HepG2 (cell line): ENCODE data around the gene TAS2R30. TPM values are rescaled to one million over a fixed set of nuclear protein-coding genes. Genes with fewer than 3 reads are reported as not detected.

Experiments used
- ATAC-seq: fragments of 200-7000 bp; cut with Tn5 transposase; 3 replicates; pipeline ENCODE4 v1.9.1; 2020; ENCODE audit warnings: mild to moderate bottlenecking, moderate library complexity
- BruUV-seq: library from RNA; stranded (reverse); fragments of 400-500 nt; replicated peaks from 2 replicates; lab custom pipeline; 2021; lab: Mats Ljungman, UMichigan
- CTCF ChIA-PET: fragments of 300-600 bp; formaldehyde crosslinking; extraction: SDS; loops from one replicate; lab custom pipeline; 2021; ENCODE audit warnings: low total read pairs, inconsistent platforms, low intra/inter-chr PET ratio; lab: Yijun Ruan, JAX
- POLR2A ChIA-PET: fragments of 350-600 bp; sonication (Branson Sonifier 250); formaldehyde crosslinking; loops from one replicate; lab custom pipeline; 2020; ENCODE audit warnings: antibody characterized with exemption, inconsistent platforms; lab: Yijun Ruan, JAX
- DNase-seq: peaks from one replicate; pipeline ENCODE4 v3.0.0-alpha.2; 2015; ENCODE audit warnings: low spot score
- FAIRE-seq: peaks from 3 replicates; lab custom pipeline; 2011; peaks lifted over from hg19 to GRCh38; lab: Jason Lieb, UNC
- H2AFZ ChIP-seq: one replicate; pipeline ENCODE4 v1.6.1; 2011; ENCODE audit warnings: low read length, inconsistent platforms
- H3K27ac ChIP-seq: fragments of 300-600 bp; 3 replicates; pipeline ENCODE4 v1.8.0; 2011; ENCODE audit warnings: mixed run types, mild to moderate bottlenecking, mixed read lengths, low read length, inconsistent platforms; ENCODE audit not compliant: insufficient read depth; ENCODE audit errors: extremely low read length
- H3K27me3 ChIP-seq, 2 experiments: fragments of 200-600 bp in 1 of 2; 2 replicates in 1 of 2; 3 replicates in 1 of 2; pipeline versions ENCODE4 v1.6.0 to v1.8.0; 2011; ENCODE audit warnings: low read length in 2 of 2, mild to moderate bottlenecking in 2 of 2, moderate library complexity in 2 of 2, inconsistent platforms in 1 of 2; ENCODE audit not compliant: insufficient read depth in 2 of 2, control insufficient read depth in 1 of 2
- H3K36me3 ChIP-seq, 2 experiments: fragments of 200-600 bp in 1 of 2; replicated peaks in 1 of 2; 2 replicates in 1 of 2; 3 replicates in 1 of 2; pipeline versions ENCODE4 v1.5.1 to v1.8.0; 2011; ENCODE audit warnings: low read length in 2 of 2, inconsistent platforms in 1 of 2; ENCODE audit not compliant: insufficient read depth in 2 of 2, control insufficient read depth in 1 of 2
- H3K4me1 ChIP-seq: 2 replicates; pipeline ENCODE4 v1.5.1; 2012; ENCODE audit warnings: low read length, inconsistent platforms; ENCODE audit not compliant: insufficient read depth
- H3K4me2 ChIP-seq: 2 replicates; pipeline ENCODE4 v1.6.0; 2011; ENCODE audit warnings: low read depth, low read length, inconsistent platforms
- H3K4me3 ChIP-seq, 3 experiments: fragments of 200-600 bp in 1 of 3; sonication (generic), shearing (Covaris generic) in 1 of 3; replicated peaks in 1 of 3; 2 replicates each; pipeline ENCODE4 v1.5.1; 2011 to 2016; ENCODE audit warnings: low read length in 3 of 3, inconsistent platforms in 2 of 3, low read depth in 2 of 3, mild to moderate bottlenecking in 2 of 3, control low read depth in 1 of 3, mixed read lengths in 1 of 3; ENCODE audit not compliant: insufficient read depth in 1 of 3
- H3K79me2 ChIP-seq: one replicate; pipeline ENCODE4 v1.6.1; 2011; ENCODE audit warnings: low read length, inconsistent platforms; ENCODE audit not compliant: insufficient read depth
- H3K9ac ChIP-seq: 2 replicates; pipeline ENCODE4 v1.6.0; 2011; ENCODE audit warnings: mild to moderate bottlenecking, low read depth, low read length, inconsistent platforms; ENCODE audit not compliant: insufficient read depth
- H3K9me3 ChIP-seq: 2 replicates; pipeline ENCODE4 v1.5.1; 2012; ENCODE audit warnings: mild to moderate bottlenecking, low read length
- H4K20me1 ChIP-seq: 2 replicates; pipeline ENCODE4 v1.6.0; 2011; ENCODE audit warnings: inconsistent platforms, mild to moderate bottlenecking, low read length, moderate library complexity; ENCODE audit not compliant: insufficient read depth
- CERS6 ChIP-seq: sonication (generic); formaldehyde crosslinking; IDR thresholded peaks from 2 replicates; pipeline ENCODE4 v1.5.0; 2020; ENCODE audit warnings: missing genetic modification reagents
- HBP1 ChIP-seq: IDR thresholded peaks from 2 replicates; pipeline ENCODE4 v1.6.1; 2016; ENCODE audit warnings: low read depth, control low read depth
- KDM5A ChIP-seq: fragments of 200-600 bp; sonication (generic); IDR thresholded peaks from 2 replicates; pipeline ENCODE4 v1.7.0; 2018; ENCODE audit warnings: antibody characterized with exemption, mild to moderate bottlenecking, low read length, borderline replicate concordance
- MAFG ChIP-seq: sonication (generic); formaldehyde crosslinking; IDR thresholded peaks from 2 replicates; pipeline ENCODE4 v1.5.1; 2020; ENCODE audit warnings: mild to moderate bottlenecking, missing genetic modification reagents
- MED13 ChIP-seq: sonication (generic); formaldehyde crosslinking; IDR thresholded peaks from 2 replicates; pipeline ENCODE4 v1.5.0; 2020; ENCODE audit warnings: missing genetic modification reagents
- MTA1 ChIP-seq: sonication (generic); formaldehyde crosslinking; IDR thresholded peaks from 2 replicates; pipeline ENCODE4 v1.4.0; 2020; ENCODE audit warnings: missing genetic modification reagents, mild to moderate bottlenecking, borderline replicate concordance
- NCOR1 ChIP-seq: fragments of 200-600 bp; sonication (generic); IDR thresholded peaks from 2 replicates; pipeline ENCODE4 v1.7.0; 2017; ENCODE audit warnings: antibody characterized with exemption, low read length, borderline replicate concordance
- NFATC3 ChIP-seq: sonication (generic); formaldehyde crosslinking; IDR thresholded peaks from 2 replicates; pipeline ENCODE4 v1.5.1; 2020; ENCODE audit warnings: mild to moderate bottlenecking, missing genetic modification reagents
- POLR2AphosphoS2 ChIP-seq: IDR thresholded peaks from 2 replicates; pipeline ENCODE4 v1.6.1; 2011; ENCODE audit warnings: low read depth, low read length, improper control_type of control experiment
- RBM39 ChIP-seq: fragments of 200-400 bp; formaldehyde crosslinking; IDR thresholded peaks from one replicate; pipeline ENCODE4 v1.6.1; 2018; ENCODE audit warnings: antibody characterized with exemption, mild to moderate bottlenecking, low read depth, low read length; ENCODE audit not compliant: poor library complexity, severe bottlenecking
- ZNF282 ChIP-seq: fragments of 450-650 bp; IDR thresholded peaks from 2 replicates; pipeline ENCODE4 v1.6.1; 2018; ENCODE audit not compliant: partially characterized antibody
- ZNF407 ChIP-seq: sonication (generic); formaldehyde crosslinking; IDR thresholded peaks from one replicate; pipeline ENCODE4 v1.5.1; 2020; ENCODE audit warnings: mild to moderate bottlenecking, missing genetic modification reagents; ENCODE audit errors: not compliant biosample characterization
- ZNF713 ChIP-seq: sonication (generic); formaldehyde crosslinking; IDR thresholded peaks from 2 replicates; pipeline ENCODE4 v1.4.0; 2020; ENCODE audit warnings: mild to moderate bottlenecking, missing genetic modification reagents
- WGBS: methylation state at CpG from one replicate; pipeline ENCODE4 v1.1.6; 2017; ENCODE audit warnings: low lambda C conversion rate; 5-methylcytosine and 5-hydroxymethylcytosine counted together
- in situ Hi-C: cut with HindIII; loops from 2 replicates; pipeline ENCODE4 v1.10.0; 2017; ENCODE audit warnings: low pct_unique_long_range_greater_than_20kb; ENCODE audit not compliant: extremely low pct_ligation_motif_present
- intact Hi-C: fragments of 100-400 bp; cut with micrococcal nuclease; formaldehyde crosslinking; loops from one replicate; pipeline ENCODE4 v1.10.0; 2022; ENCODE audit not compliant: unreplicated experiment
- polyA plus RNA-seq, 8 experiments: library from polyadenylated mRNA; depleted of rRNA in 3 of 8; stranded (reverse) in 7 of 8; unstranded in 1 of 8; fragments of >200 nt; fragmentation: Illumina TruSeq in 4 of 8; extraction: Trizol in 4 of 8; gene quantifications; 2 replicates each; pipeline versions ENCODE4 v1.2.1 to v1.2.3, GENCODE V29; 2011 to 2016; ENCODE audit warnings: low read depth in 4 of 8, missing spikeins in 1 of 8, mixed read lengths in 1 of 8; ENCODE audit not compliant: insufficient read depth in 1 of 8
- total RNA-seq, 5 experiments: library from RNA; depleted of rRNA; stranded (reverse); fragments of >200 nt; fragmentation: Illumina TruSeq; extraction: Trizol; gene quantifications; 2 replicates each; pipeline ENCODE4 v1.2.3, GENCODE V29; 2016; ENCODE audit warnings: low read depth in 1 of 5

The TAS2R30 gene
- total and polyA plus RNA-seq, 2 of the 13 experiments (the other 11 are each of a cell fraction or from before 2014, with no cell fraction given): 0.42 to 5.2 TPM

- Histone ChIP-seq H3K9me3 (no peaks in the 10 kb centered on the region), H3K4me1 (peaks cover 41% of the 10 kb centered on the region), H3K9ac (peak overlapping the region; percentile 98), H3K4me2 (peak overlapping the region; percentile 72), H2AFZ (peak overlapping the region; percentile 46), H3K27me3 (no peaks in the 10 kb centered on the region; a peak in 1 of 5 replicates), H4K20me1 (peaks cover 19% of the 10 kb centered on the region), H3K4me3 (peak overlapping the region; percentile 84 to 94 (median 84)), H3K79me2 (peaks cover 57% of the 10 kb centered on the region), H3K27ac (peak overlapping the region; percentile 95), H3K36me3 (peaks cover 0 to 3% of the 10 kb centered on the region in 2 experiments; a peak in 3 of 5 replicates)
- intact Hi-C loops (no loop called here), in situ Hi-C loops (no loop called here)
- no peak for FAIRE-seq
- CTCF ChIA-PET: no interaction called here
- ATAC-seq: peak; percentile 29; the same call in 2 of the 3 replicates
- POLR2A ChIA-PET: interaction anchor here (0.7 to 2.1 kb wide), 20 partner anchors 9 to 959 kb away, joined by 3 to 11 read pairs (median 4); partner anchors contain the start of genes GABARAPL1, TAS2R19 and YBX3
- DNase-seq: peak; percentile 6
- BruUV-seq: TSS peak; percentile 86
- WGBS: 5% methylated on average over 10 of the region's 10 CpGs
- TF ChIP-seq NCOR1: 0 out of 2 replicates have a peak, but pooled peaks have one; percentile 10
- no peak for TF ChIP-seq HBP1 (CRISPR knock-in tag)
- TF ChIP-seq RBM39: no peak
- TF ChIP-seq KDM5A: peak; percentile 54; the same call in 1 of the 2 replicates
- no peak for TF ChIP-seq ZNF282
- TF ChIP-seq CERS6 (CRISPR knock-in tag): no peak
- TF ChIP-seq ZNF407 (CRISPR knock-in tag): no peak
- no peak for TF ChIP-seq NFATC3 (CRISPR knock-in tag)
- TF ChIP-seq POLR2AphosphoS2: no peak
- TF ChIP-seq ZNF713 (CRISPR knock-in tag): no peak
- no peak for TF ChIP-seq MTA1 (CRISPR knock-in tag)
- no peak for TF ChIP-seq MED13 (CRISPR knock-in tag)
- no peak for TF ChIP-seq MAFG (CRISPR knock-in tag)
Observed at GRCh38 chr12:11171969-11172675, 37.7 kb upstream of the TAS2R30 start.
